C4-2B (cell line): ENCODE results near the gene RPL12.

Source experiments
- H3K27ac ChIP-seq: fragments of 450-650 bp; 2 replicates; pipeline ENCODE4 v1.5.1; 2017
- ZFX ChIP-seq: fragments of 450-650 bp; IDR thresholded peaks from 2 replicates; pipeline ENCODE4 v1.6.1; 2017
- TF ChIP-seq, protein P1 (sequence below): fragments of 450-650 bp; conservative IDR thresholded peaks from 2 replicates; pipeline ENCODE4 v1.5.1; 2017; ENCODE audit warnings: mild to moderate bottlenecking

The RPL12 gene

DNA sequence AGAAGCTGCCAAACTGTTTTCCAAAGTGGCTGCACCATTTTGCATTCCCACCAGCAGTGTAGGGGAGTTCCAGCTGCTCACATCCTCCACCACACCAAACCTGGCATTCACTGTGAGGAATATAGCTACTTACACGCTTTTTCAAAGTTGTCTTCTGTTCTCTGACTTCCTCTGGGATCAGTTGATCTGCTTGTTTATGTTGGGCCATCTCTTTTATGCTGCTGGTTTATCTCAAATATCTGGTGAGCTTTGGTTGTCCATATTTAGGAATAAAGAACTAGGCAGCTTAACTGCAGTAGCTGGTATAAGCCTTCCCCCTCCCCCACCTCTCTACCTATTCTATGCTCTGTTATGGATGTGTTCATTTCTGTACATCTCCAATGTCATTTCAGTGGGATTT, 35.5 kb downstream of the RPL12 start:
- no peak overlapping the region for H3K27ac ChIP-seq
- TF ChIP-seq ZFX, result no peak
- TF ChIP-seq, protein P1, sequence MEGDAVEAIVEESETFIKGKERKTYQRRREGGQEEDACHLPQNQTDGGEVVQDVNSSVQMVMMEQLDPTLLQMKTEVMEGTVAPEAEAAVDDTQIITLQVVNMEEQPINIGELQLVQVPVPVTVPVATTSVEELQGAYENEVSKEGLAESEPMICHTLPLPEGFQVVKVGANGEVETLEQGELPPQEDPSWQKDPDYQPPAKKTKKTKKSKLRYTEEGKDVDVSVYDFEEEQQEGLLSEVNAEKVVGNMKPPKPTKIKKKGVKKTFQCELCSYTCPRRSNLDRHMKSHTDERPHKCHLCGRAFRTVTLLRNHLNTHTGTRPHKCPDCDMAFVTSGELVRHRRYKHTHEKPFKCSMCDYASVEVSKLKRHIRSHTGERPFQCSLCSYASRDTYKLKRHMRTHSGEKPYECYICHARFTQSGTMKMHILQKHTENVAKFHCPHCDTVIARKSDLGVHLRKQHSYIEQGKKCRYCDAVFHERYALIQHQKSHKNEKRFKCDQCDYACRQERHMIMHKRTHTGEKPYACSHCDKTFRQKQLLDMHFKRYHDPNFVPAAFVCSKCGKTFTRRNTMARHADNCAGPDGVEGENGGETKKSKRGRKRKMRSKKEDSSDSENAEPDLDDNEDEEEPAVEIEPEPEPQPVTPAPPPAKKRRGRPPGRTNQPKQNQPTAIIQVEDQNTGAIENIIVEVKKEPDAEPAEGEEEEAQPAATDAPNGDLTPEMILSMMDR, result no peak

DNA sequence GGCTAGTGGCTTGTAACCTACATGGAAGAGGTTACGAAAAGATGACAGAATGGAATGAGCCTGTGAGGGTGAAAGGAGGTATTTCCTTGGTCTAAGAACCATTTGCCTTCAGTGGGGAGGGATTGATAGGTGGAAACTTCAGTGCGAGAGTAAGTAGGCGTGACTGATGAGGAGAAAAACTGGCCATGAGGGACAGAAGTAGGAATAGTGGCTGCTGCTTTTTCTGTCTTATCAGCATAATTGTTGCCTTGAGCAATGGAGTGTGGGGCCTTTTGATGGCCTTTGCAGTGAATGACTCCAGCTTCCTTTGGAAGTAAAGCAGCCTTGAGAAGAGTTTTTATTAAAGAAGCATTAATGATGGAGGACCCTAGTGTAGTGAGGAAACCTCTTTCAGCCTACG, 36.1 kb downstream of the RPL12 start:
- no peak overlapping the region for H3K27ac ChIP-seq
- TF ChIP-seq, protein P1, result no peak
- no peak for TF ChIP-seq ZFX

DNA sequence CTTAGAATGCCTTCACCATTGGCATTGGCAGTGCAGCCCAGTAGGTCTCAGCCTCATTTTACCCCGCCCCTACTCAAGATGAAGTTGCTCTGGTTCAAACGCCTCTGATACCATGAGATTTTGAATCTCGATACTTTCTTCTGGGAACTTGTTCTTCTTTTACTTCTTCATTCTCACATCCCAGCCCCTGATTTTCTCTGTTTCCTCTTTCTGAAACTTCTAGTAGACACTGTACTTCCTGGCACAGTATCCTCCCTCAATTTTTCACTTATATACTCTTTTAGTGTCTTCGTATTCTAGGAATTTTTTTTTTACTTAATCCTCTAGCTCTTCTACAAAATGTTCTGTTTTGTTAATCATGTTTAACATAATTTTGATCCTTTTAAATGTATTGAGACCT, 40.1 kb downstream of the RPL12 start:
- TF ChIP-seq ZFX, result no peak
- TF ChIP-seq, protein P1, result no peak

DNA sequence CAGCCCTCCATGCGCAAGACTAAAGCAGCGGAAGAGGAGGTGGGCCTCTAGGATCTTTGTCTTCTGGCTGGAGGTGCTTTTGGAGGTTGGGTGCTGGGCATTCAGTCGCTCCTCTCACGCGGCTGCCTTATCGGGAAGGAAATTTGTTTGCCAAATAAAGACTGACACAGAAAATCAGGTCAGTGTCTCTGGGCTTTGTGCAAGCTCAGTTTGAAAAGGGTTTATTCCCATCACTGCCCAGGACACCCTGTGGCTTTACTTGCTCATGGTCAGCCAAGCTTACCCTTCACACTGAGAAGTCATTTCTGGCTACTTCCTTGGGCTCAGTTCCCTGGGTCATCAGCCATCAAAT, 43.7 kb downstream of the RPL12 start:
- H3K27ac ChIP-seq, result peak overlapping the region; percentile 87
- TF ChIP-seq, protein P1, result no peak
- TF ChIP-seq ZFX, result no peak

More for the DNA sequence above, 40.1 kb downstream of the RPL12 start:
- H3K27ac ChIP-seq, result no peak overlapping the region

DNA sequence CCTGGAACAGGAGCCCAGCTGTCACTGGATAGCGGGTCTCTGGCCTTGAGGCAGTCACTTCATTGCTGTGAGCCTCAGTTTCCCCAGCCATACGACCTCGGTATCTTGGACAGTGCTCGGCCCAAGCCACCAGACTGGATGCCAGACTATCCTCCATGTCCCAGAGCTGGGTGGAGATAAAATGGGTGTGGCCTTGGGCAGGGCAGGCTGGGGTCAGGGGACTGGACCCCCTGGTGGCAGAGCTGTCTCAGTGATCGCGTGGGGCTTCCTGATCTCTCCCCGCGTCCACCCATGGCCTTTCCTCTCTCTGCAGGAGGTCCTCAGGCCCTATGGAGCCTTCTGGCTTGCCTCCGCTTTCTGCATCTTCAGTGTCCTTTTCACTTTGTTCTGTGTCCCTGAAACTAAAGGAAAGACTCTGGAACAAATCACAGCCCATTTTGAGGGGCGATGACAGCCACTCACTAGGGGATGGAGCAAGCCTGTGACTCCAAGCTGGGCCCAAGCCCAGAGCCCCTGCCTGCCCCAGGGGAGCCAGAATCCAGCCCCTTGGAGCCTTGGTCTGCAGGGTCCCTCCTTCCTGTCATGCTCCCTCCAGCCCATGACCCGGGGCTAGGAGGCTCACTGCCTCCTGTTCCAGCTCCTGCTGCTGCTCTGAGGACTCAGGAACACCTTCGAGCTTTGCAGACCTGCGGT, 44.3 kb downstream of the RPL12 start:
- H3K27ac ChIP-seq, result peak overlapping the region; percentile 87
- TF ChIP-seq ZFX, result no peak
- TF ChIP-seq, protein P1, result no peak

DNA sequence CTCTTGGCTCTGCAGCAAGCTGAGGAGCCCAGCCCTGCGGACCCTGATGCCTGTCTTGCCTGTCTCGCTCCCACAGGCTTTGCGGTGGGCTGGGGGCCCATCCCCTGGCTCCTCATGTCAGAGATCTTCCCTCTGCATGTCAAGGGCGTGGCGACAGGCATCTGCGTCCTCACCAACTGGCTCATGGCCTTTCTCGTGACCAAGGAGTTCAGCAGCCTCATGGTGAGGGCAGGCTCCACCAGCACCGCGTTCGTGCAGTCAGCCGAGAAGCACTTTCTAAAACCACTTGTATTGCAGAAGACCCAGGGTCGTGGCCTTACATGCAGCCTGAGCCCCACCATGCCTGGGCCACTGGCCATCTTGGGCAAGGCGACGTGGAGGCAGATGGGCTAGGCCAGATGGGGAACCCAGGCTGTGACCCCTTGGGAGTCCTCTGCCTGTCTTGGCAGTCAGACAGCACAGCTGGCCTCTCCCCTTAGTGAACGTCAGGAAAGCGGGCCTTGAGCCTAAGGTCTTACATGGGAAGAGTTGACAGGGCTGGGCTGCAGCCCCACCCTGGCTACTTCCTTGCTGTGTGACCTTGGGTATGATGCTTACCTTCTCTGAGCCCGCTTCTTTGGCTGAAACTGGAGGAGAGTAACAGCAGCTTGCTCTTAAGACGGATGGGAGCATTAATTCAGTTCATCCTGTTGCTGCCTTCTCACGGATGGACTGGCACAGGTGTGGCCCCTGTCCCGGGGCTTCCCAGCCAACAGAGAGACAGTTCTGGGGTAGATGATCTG, 45.7 kb downstream of the RPL12 start:
- H3K27ac ChIP-seq, result no peak overlapping the region; the same call in 1 of the 2 replicates
- no peak for TF ChIP-seq ZFX
- TF ChIP-seq, protein P1, result no peak

DNA sequence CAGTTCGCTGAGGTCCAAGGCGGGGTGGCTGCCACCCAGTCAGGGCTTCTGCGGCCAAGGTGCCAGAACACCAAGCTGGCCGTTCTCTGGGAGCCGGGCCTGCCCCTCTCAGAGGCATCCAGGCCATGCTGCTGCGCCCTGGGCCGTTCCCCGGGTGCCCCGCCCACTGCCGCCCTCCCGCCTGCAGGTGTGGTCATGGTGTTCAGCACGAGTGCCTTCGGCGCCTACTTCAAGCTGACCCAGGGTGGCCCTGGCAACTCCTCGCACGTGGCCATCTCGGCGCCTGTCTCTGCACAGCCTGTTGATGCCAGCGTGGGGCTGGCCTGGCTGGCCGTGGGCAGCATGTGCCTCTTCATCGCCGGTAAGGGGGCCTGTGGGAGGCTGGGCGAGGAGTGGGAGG, 46.6 kb downstream of the RPL12 start:
- H3K27ac ChIP-seq, result no peak overlapping the region
- TF ChIP-seq, protein P1, result no peak
- TF ChIP-seq ZFX, result no peak
